ENCODE measurements around the gene FJX1.

Gene FJX1

GRCh38 chr11:35606206-35606605, 12.1 kb upstream of the FJX1 start:
- DNase-seq (ENCODE audit: low read depth) = no peak

- no peak for DNase-seq (ENCODE audit: low read depth)
Measured at GRCh38 chr11:35608502-35608901, 9.8 kb upstream of the FJX1 start.

- DNase-seq (ENCODE audit: low read depth) = no peak
Measured at GRCh38 chr11:35609656-35610055, 8.6 kb upstream of the FJX1 start.

- DNase-seq (ENCODE audit: low read depth) = no peak
Measured at GRCh38 chr11:35610631-35611030, 7.6 kb upstream of the FJX1 start.

- DNase-seq (ENCODE audit: low read depth) = no peak
Measured at GRCh38 chr11:35611741-35612140, 6.5 kb upstream of the FJX1 start.

- DNase-seq (ENCODE audit: low read depth) = no peak
Measured at GRCh38 chr11:35614939-35615569, 3.2 kb upstream of the FJX1 start.

GRCh38 chr11:35615921-35616900, 2.0 kb upstream of the FJX1 start:
- peak; percentile 52 for DNase-seq (ENCODE audit: low read depth)

GRCh38 chr11:35617316-35617686, 959 bp upstream of the FJX1 start:
- DNase-seq (ENCODE audit: low read depth) = no peak

GRCh38 chr11:35618497-35619115, 346 bp downstream of the FJX1 start:
- no peak for DNase-seq (ENCODE audit: low read depth)

- no peak for DNase-seq (ENCODE audit: low read depth)
Measured at GRCh38 chr11:35619116-35619854, 1.0 kb downstream of the FJX1 start.

GRCh38 chr11:35619855-35620640, 1.8 kb downstream of the FJX1 start:
- DNase-seq (ENCODE audit: low read depth) = no peak

GRCh38 chr11:35620795-35621194, 2.5 kb downstream of the FJX1 start:
- no peak for DNase-seq (ENCODE audit: low read depth)

- DNase-seq (ENCODE audit: low read depth) = no peak
Measured at GRCh38 chr11:35621620-35622019, 3.4 kb downstream of the FJX1 start.

GRCh38 chr11:35622070-35622469, 3.8 kb downstream of the FJX1 start:
- peak; percentile 63 for DNase-seq (ENCODE audit: low read depth)

- DNase-seq (ENCODE audit: low read depth) = no peak
Measured at GRCh38 chr11:35623621-35624168, 5.4 kb downstream of the FJX1 start.

GRCh38 chr11:35624316-35624715, 6.1 kb downstream of the FJX1 start:
- no peak for DNase-seq (ENCODE audit: low read depth)

GRCh38 chr11:35624781-35625180, 6.5 kb downstream of the FJX1 start:
- no peak for DNase-seq (ENCODE audit: low read depth)

GRCh38 chr11:35626501-35626900, 8.2 kb downstream of the FJX1 start:
- no peak for DNase-seq (ENCODE audit: low read depth)

GRCh38 chr11:35629511-35629910, 11.3 kb downstream of the FJX1 start:
- no peak for DNase-seq (ENCODE audit: low read depth)

GRCh38 chr11:35629914-35630313, 11.7 kb downstream of the FJX1 start:
- peak; percentile 100 for DNase-seq (ENCODE audit: low read depth)

GRCh38 chr11:35631891-35632290, 13.6 kb downstream of the FJX1 start:
- DNase-seq (ENCODE audit: low read depth) = no peak

Data from HS-27A (cell line).